Measurements from ENCODE around the gene NOTCH4.

DNA sequence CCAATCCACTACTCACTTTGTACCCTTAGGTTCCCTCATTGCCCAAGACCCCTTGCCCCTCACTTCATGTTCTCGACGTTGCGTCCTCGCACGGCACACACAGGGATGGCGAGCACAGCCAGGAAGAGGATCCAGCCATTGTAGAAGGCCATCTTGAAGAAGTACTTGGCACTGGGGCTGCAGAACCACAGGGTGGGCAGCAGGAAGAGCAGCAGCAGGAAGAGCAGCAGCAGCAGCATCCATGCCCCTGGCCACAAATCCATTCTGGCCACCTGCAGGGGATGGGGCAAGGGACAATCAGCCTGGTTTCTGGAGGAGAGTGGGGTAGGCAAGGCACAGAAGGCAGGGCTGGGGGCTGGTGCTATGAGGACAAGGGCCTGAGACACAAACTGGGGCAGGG lies 52.6 kb downstream of the NOTCH4 start:
- TF ChIP-seq, protein P1, sequence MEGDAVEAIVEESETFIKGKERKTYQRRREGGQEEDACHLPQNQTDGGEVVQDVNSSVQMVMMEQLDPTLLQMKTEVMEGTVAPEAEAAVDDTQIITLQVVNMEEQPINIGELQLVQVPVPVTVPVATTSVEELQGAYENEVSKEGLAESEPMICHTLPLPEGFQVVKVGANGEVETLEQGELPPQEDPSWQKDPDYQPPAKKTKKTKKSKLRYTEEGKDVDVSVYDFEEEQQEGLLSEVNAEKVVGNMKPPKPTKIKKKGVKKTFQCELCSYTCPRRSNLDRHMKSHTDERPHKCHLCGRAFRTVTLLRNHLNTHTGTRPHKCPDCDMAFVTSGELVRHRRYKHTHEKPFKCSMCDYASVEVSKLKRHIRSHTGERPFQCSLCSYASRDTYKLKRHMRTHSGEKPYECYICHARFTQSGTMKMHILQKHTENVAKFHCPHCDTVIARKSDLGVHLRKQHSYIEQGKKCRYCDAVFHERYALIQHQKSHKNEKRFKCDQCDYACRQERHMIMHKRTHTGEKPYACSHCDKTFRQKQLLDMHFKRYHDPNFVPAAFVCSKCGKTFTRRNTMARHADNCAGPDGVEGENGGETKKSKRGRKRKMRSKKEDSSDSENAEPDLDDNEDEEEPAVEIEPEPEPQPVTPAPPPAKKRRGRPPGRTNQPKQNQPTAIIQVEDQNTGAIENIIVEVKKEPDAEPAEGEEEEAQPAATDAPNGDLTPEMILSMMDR (conservative IDR thresholded peaks at IDR 0.05; ENCODE audit: low read depth in 2 of 2) = no peak
- TF ChIP-seq EZH2 (IDR thresholded peaks at IDR 0.05; ENCODE audit: low read depth, unreplicated experiment) (no peak), ZNF331 (CRISPR knock-in tag; IDR thresholded peaks at IDR 0.05; ENCODE audit: low read depth) (no peak), CREB1 (CRISPR knock-in tag; IDR thresholded peaks at IDR 0.05; ENCODE audit: low read depth) (no peak), POLR2AphosphoS5 (IDR thresholded peaks at IDR 0.05; ENCODE audit: low read depth) (no peak), EZH2phosphoT487 (IDR thresholded peaks at IDR 0.05; ENCODE audit: unreplicated experiment) (no peak)
- TF ChIP-seq, protein P2, sequence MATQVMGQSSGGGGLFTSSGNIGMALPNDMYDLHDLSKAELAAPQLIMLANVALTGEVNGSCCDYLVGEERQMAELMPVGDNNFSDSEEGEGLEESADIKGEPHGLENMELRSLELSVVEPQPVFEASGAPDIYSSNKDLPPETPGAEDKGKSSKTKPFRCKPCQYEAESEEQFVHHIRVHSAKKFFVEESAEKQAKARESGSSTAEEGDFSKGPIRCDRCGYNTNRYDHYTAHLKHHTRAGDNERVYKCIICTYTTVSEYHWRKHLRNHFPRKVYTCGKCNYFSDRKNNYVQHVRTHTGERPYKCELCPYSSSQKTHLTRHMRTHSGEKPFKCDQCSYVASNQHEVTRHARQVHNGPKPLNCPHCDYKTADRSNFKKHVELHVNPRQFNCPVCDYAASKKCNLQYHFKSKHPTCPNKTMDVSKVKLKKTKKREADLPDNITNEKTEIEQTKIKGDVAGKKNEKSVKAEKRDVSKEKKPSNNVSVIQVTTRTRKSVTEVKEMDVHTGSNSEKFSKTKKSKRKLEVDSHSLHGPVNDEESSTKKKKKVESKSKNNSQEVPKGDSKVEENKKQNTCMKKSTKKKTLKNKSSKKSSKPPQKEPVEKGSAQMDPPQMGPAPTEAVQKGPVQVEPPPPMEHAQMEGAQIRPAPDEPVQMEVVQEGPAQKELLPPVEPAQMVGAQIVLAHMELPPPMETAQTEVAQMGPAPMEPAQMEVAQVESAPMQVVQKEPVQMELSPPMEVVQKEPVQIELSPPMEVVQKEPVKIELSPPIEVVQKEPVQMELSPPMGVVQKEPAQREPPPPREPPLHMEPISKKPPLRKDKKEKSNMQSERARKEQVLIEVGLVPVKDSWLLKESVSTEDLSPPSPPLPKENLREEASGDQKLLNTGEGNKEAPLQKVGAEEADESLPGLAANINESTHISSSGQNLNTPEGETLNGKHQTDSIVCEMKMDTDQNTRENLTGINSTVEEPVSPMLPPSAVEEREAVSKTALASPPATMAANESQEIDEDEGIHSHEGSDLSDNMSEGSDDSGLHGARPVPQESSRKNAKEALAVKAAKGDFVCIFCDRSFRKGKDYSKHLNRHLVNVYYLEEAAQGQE (IDR thresholded peaks at IDR 0.05; ENCODE audit: unreplicated experiment) = no peak

Measured in GM23338 (cell line).